Measurements from ENCODE around the gene PPP1R13B. TPM values are rescaled to one million over a fixed set of nuclear protein-coding genes. Genes with fewer than 3 reads are reported as not detected.
A peak's percentile ranks its signal among the peaks of the same experiment; 100 is the strongest.

PPP1R13B gene
- total RNA-seq, 4 donors from 2014 or later = 5.6 to 71.6 (median 18.2) TPM

DNA sequence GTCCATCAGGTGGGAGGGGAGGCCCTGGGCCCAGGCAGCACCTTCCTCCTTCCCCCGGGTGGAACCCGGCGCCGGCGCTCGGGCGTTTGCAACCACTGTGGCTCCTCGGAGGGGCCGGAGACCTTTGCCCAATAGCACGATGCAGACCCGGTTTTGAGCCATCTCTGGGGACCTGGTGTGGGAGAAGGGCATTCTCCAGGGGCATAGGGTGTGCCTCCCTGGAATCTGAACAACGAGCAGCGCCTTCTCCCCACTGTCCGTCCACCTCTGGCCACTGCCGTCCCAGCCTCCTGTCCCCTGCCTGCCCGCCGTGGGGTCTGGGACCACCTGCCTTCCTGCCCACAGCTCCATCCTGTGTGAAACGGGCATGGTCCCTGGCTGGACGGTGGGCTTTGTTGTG is 119.2 kb downstream of the PPP1R13B start:
- H3K36me3 ChIP-seq = no peaks in the 10 kb centered on the region
- H3K4me3 ChIP-seq = no peak overlapping the region
- TF ChIP-seq, protein P1, sequence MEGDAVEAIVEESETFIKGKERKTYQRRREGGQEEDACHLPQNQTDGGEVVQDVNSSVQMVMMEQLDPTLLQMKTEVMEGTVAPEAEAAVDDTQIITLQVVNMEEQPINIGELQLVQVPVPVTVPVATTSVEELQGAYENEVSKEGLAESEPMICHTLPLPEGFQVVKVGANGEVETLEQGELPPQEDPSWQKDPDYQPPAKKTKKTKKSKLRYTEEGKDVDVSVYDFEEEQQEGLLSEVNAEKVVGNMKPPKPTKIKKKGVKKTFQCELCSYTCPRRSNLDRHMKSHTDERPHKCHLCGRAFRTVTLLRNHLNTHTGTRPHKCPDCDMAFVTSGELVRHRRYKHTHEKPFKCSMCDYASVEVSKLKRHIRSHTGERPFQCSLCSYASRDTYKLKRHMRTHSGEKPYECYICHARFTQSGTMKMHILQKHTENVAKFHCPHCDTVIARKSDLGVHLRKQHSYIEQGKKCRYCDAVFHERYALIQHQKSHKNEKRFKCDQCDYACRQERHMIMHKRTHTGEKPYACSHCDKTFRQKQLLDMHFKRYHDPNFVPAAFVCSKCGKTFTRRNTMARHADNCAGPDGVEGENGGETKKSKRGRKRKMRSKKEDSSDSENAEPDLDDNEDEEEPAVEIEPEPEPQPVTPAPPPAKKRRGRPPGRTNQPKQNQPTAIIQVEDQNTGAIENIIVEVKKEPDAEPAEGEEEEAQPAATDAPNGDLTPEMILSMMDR (IDR thresholded peaks at IDR 0.05) = no peak
- TF ChIP-seq POLR2A (IDR thresholded peaks at IDR 0.05) = no peak
- no peak overlapping the region for H3K27ac ChIP-seq
- intact Hi-C loops (cut with DNase I; ENCODE audit: low total_unique reads) = no loop called here
- peaks cover 0 to 13% of the 10 kb centered on the region in 2 donors for H3K4me1 ChIP-seq
- no peaks in the 10 kb centered on the region for H3K27me3 ChIP-seq
- H3K9me3 ChIP-seq = no peaks in the 10 kb centered on the region
- DNase-seq = no peak

DNA sequence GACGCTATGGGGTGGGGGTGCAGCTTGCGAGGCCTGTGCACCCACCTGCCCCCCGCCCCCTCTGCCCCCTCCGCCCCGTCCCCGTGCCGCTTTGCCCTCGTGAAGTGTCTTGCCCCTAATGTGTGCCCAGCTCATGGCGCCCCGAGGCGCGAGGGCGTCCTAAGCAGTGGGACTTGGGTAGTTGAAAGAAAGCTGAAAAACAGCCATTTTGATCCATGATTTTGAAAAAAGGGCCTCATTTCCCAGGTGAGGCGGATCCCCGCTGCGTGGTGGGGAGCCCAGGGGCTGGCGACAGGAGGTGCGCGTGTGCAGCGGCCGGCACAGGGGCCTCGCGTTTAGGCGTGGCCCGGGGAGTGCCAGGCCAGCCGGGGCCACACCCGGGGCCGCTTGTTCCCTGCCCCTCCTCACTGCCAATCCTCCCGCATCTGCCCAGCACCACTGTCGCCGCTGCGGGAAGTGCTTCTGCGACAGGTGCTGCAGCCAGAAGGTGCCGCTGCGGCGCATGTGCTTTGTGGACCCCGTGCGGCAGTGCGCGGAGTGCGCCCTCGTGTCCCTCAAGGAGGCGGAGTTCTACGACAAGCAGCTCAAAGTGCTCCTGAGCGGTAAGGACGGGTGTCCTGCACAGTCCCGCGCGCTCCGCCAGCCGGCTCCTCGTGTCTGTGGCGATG is 119.9 kb downstream of the PPP1R13B start:
- H3K36me3 ChIP-seq = no peaks in the 10 kb centered on the region
- peaks cover 0 to 18% of the 10 kb centered on the region in 2 donors for H3K4me1 ChIP-seq
- intact Hi-C loops (cut with DNase I; ENCODE audit: low total_unique reads) = no loop called here
- no peak overlapping the region for H3K4me3 ChIP-seq
- no peak for DNase-seq
- no peak overlapping the region for H3K27ac ChIP-seq
- H3K27me3 ChIP-seq = no peaks in the 10 kb centered on the region
- H3K9me3 ChIP-seq = no peaks in the 10 kb centered on the region
- TF ChIP-seq POLR2A (IDR thresholded peaks at IDR 0.05) = no peak
- TF ChIP-seq, protein P1 (IDR thresholded peaks at IDR 0.05) = no peak

DNA sequence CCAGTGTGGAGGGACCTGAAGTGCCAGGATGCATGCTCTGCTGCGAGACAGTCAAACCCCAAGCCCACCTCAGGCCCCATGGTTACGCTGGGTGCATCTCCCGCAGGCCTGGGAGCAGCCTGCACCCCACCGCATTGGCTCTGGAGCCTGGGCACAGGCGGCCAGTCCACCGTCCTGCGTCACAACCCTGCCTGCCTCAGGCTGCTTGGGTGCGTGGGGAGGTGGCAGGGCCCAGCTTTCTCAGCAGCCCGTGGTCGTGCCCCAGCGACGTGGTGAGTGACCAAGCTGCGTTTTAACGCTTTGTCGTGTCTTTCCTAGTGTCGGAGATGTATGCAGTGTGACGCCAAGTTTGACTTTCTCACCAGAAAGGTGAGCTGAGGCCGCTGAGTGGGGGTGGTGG is 120.9 kb downstream of the PPP1R13B start:
- no peak for TF ChIP-seq POLR2A (IDR thresholded peaks at IDR 0.05)
- TF ChIP-seq, protein P1 (IDR thresholded peaks at IDR 0.05) = no peak
- no peak overlapping the region for H3K4me3 ChIP-seq
- H3K27me3 ChIP-seq = no peaks in the 10 kb centered on the region
- intact Hi-C loops (cut with DNase I; ENCODE audit: low total_unique reads) = no loop called here
- H3K9me3 ChIP-seq = no peaks in the 10 kb centered on the region
- no peak overlapping the region for H3K27ac ChIP-seq
- H3K36me3 ChIP-seq = no peaks in the 10 kb centered on the region
- no peak for DNase-seq
- peaks cover 0 to 18% of the 10 kb centered on the region in 2 donors for H3K4me1 ChIP-seq

DNA sequence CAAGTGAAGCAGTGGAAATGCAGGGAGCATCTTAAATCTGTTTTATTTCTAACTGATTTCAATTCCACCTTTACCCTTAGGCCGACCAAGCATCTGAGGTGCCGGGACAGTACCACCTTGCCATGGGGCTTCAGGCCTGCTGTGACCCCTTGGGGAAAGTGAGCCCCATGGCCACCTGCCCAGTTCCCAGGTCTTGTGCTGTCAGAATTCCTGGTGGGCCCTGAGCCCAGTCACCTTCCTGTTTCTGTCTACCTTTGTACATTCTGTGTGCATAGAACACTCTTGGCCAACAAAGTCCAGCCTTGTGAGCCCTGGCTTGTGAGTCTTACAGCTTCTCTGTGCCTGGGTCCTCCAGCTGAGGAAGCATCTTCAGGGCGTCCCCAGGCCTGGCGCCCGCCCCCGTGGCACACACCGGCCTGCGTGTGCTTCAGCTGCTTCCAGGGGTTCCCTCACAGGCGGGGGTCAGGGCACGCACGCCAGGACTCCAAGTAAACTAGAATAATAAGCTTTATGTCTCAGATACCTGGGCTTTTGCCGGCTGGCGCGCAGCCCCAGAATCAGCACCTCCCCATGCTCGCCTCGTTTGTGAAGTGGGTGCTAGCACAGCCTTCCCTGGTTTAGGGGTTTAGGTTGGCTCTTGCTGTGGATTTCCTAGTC is 121.5 kb downstream of the PPP1R13B start:
- DNase-seq = no peak
- Histone ChIP-seq H3K27ac (no peak overlapping the region), H3K4me1 (peaks cover 0 to 18% of the 10 kb centered on the region in 2 donors), H3K27me3 (no peaks in the 10 kb centered on the region), H3K36me3 (no peaks in the 10 kb centered on the region), H3K9me3 (no peaks in the 10 kb centered on the region), H3K4me3 (no peak overlapping the region)
- intact Hi-C loops (cut with DNase I; ENCODE audit: low total_unique reads) = no loop called here
- TF ChIP-seq, protein P1 (IDR thresholded peaks at IDR 0.05) = no peak
- TF ChIP-seq POLR2A (IDR thresholded peaks at IDR 0.05) = no peak

DNA sequence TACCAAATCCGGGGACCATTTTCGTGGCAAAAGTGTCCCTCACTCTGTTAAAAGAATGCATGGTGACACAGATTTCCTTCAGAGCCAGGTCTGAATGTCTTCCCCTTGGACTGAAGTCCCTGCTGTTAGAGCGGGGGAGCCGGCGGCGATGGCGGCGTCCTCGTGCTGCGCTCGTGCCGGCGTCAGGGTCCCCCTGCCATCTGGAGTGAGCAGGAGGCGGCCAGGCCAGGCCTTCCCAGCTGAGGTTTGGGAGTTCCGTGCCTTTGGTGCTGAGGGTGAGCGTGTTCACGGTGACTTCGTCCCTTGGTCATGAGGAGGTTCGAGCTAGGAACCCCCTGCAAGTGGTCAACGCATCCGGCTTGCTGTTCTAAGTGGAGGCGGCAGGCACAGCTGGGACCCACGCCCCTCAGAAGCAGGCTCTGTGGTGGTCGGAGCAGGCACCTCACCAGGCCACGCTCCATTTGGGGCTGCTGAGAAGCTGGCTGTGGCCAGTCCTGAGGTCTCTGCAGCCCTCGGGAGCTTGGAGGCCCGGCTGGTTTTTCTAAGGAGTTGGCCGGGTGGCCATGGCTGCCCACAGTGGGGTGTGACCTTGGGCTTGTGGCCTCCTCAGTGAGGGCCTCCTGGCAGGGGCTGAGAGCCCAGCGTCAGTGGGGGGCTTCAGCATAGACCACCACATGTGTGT is 122.2 kb downstream of the PPP1R13B start:
- Histone ChIP-seq H3K9me3 (no peaks in the 10 kb centered on the region), H3K4me3 (no peak overlapping the region), H3K27me3 (no peaks in the 10 kb centered on the region), H3K27ac (peak overlapping the region in 1 of 2 donors; percentile 89), H3K36me3 (no peaks in the 10 kb centered on the region), H3K4me1 (peaks cover 0 to 18% of the 10 kb centered on the region in 2 donors)
- TF ChIP-seq, protein P1 (IDR thresholded peaks at IDR 0.05) = no peak
- TF ChIP-seq POLR2A (IDR thresholded peaks at IDR 0.05) = no peak
- DNase-seq = no peak
- intact Hi-C loops (cut with DNase I; ENCODE audit: low total_unique reads) = no loop called here
